Right ventricle myocardium inferior (tissue), 1 donor: ENCODE measurements around the gene NTN1. TPM values are rescaled to one million over a fixed set of nuclear protein-coding genes. Genes with fewer than 3 reads are reported as not detected.
"Not testable (repeated sequence)": the region's sequence is repeated elsewhere in the genome, so short reads cannot be mapped to it uniquely, and the experiment has no call there.

Source experiments
- ATAC-seq: fragments of 200-7000 bp; cut with Tn5 transposase; one replicate; pipeline ENCODE4 v1.9.1; 2020; ENCODE audit warnings: mild to moderate bottlenecking, moderate library complexity
- DNase-seq: peaks from one replicate; pipeline ENCODE4 v3.0.0; 2021; ENCODE audit errors: missing footprints
- intact Hi-C: fragments of 100-400 bp; cut with DNase I; formaldehyde crosslinking; loops from one replicate; pipeline ENCODE4 v1.11.0; 2022
- total RNA-seq: library from RNA; stranded (reverse); fragmentation: NEBNext Ultra II Directional; extraction: Animal tissue kit (Norgen Biotek cat#: 25700); gene quantifications from one replicate; pipeline ENCODE4 v1.2.1, GENCODE V29; 2021
- donor health status: DM: no; HTN: yes; CAD: no; lungs with severe emphysema.

NTN1 gene
- total RNA-seq, 1 donor from 2014 or later, result 24.5 TPM

- intact Hi-C loops, result no loop called here
These were observed 219.5 kb downstream of the NTN1 start for GRCh38 chr17:9240659-9241370.

DNA sequence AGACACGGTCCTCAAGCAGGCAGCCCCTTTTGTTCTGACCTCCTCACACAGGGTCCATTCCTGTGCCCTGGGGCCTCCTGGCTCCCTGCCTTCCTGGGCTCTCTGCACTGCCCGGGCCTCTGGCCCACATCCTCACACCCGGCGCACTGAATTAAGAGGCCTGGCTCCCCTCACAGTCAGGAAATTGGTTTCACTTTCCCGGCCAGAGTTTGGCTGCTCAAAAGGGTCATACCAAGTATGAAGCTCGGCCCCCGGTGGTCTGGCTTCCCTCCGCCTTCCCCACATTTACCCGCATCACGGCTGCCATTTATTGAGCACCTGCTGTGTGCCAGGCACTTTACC is 220.0 kb downstream of the NTN1 start:
- intact Hi-C loops, result no loop called here
- ATAC-seq, result peak; percentile 55
- peak; percentile 81 for DNase-seq

More at GRCh38 chr17:9240659-9241370, 219.5 kb downstream of the NTN1 start:
- DNase-seq, result peak; percentile 75
- ATAC-seq, result peak; percentile 73

DNA sequence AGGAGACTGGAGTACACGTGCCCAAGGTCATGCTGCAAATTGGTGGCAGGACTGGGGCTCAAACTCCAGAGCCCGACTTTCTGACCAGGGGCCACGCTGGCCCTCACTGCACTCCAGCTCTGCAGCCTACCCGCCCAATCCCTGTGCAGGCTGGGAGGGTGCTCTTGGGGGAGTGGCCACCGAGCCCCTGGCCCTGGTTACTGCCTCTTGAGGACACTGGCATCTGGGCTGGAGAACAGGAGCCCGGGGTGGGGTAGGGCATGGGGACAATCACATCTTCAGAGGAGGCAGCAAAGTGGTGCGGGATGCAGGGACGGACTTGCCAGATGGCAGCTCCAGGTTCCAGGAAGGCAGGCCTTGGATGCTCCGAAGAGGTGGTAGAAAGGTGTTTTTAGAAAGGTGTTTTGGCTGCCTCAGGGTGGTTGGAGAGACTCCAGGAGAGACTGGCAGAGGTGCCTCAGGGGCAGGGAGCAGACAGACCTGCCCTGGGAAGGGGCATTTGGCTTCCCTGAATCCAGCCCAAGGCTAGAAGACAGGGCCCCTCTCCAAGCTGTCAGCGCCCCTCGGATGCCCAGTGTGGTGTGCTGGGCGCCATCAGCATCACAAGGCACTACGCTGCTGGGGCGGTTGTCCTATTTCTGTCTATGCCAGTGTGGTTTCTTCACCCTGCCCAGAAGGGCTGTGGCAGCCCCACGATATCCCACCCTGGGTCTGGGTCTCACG is 220.6 kb downstream of the NTN1 start:
- peak; percentile 67 for DNase-seq
- no peak for ATAC-seq
- intact Hi-C loops, result no loop called here

DNA sequence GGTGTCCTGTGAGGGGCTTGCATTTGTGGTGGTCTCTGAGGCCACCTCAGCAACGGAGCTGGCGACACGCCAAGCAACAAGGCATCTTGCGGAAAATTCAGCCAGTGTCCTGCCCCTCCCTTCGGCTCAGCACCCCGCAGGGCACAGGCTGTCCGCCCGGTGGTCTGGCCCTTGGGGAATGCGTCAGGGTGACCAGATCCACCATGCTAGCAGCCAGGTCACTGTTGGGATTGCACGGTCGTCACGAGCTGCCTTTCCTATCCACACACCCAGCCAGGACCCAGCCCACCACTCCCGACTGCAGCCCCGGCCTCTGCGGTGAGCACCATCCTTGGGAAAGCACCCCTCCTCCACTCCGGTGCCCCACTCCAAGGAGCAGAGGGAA is 221.2 kb downstream of the NTN1 start:
- intact Hi-C loops, result no loop called here
- peak; percentile 23 for DNase-seq
- no peak for ATAC-seq

- ATAC-seq (no peak), DNase-seq (no peak)
- intact Hi-C loops, result no loop called here
These were observed 221.7 kb downstream of the NTN1 start for GRCh38 chr17:9242983-9243382.

DNA sequence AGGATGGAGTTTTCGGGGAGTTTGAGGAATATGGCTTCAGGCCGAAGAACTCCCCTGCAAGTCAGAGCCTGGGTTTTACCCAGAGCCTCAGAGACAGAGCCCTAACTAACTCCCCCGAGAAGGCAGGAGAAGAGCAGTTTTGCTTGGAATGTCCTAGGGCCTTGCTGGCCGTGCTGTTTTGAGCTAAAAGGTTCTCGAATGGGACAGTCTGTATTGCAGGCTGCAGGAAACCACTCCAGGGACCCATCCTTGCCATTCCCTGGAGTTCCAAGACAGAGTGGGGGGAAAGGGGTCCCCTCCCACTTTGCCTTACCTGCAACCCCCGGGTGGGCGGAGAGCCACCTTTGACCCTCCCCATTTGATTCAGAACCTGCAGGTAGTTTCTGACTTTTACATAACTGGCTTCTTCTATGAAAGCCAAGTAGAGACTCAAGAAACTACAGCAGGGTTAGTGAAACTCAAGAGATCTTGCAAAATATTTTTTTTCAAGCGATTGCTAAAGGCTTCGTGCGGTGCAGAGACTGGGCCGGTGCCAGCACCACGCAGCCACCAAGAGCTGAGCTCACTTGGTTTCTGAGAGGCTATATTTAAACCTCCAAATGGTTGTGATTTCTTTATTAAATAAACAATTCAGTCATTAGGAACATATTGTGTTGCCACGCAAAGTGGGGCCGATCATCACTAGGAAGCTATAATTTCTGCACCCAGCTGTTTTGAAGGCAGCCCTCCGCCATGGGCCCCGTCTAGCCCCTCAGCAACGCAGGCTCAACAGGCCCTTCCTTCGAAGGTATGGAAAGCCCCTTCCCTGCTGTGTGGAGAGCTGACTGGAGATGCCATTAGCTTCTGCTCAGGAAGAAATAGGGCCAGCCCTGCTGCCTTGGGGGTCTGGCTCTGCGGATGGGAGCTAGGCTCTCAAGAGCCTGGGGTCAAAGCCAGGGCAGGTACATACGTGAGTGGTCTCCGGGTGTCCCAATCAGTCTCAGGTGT is 223.0 kb downstream of the NTN1 start:
- no peak for ATAC-seq
- intact Hi-C loops, result no loop called here

GRCh38 chr17:9247401-9247938 is 226.2 kb downstream of the NTN1 start:
- intact Hi-C loops, result no loop called here
- ATAC-seq, result no peak
- DNase-seq, result no peak

More for the DNA sequence above, 223.0 kb downstream of the NTN1 start:
- DNase-seq, result no peak

DNA sequence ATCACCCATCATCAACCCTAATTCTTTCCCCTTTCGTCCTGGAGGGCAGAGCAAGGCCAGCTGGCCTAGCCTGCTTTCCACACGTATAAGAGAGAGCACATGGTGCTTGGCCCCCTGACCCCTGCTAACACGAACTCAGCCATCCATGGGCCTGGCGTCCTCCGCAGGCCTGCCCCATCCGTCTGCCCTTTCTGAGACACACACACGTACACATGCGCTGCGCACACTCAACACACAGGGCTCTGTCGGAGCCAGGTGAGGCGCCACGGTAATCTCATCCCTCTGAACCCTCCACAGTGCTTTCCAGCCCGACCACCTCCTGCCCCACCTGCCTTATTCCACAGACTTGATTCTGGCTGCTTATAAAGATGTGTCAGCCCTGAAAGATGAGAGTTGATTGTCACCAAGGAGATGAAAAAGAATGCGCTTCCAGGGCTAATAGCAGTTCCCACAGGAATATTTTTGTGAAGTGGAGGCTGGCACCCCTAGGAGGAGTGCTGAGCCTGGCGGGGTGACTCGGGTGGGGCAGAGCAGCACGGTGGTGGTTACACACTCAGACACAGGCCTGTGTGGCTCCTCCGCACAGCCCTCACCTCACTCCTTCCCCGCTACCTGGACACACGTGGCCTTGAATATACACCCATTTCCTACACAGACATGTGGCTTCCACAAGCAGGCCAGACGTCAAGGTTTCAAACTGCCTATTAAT is 228.1 kb downstream of the NTN1 start:
- DNase-seq (no peak), ATAC-seq (no peak)
- intact Hi-C loops, result no loop called here

- ATAC-seq, result no peak
- DNase-seq, result no peak
- intact Hi-C loops, result no loop called here
These were observed 230.0 kb downstream of the NTN1 start for GRCh38 chr17:9251273-9251672.

GRCh38 chr17:9253308-9253707 is 232.0 kb downstream of the NTN1 start:
- ATAC-seq (no peak), DNase-seq (no peak)
- intact Hi-C loops, result no loop called here

GRCh38 chr17:9254841-9255240 is 233.5 kb downstream of the NTN1 start:
- intact Hi-C loops, result no loop called here
- ATAC-seq (no peak), DNase-seq (no peak)

DNA sequence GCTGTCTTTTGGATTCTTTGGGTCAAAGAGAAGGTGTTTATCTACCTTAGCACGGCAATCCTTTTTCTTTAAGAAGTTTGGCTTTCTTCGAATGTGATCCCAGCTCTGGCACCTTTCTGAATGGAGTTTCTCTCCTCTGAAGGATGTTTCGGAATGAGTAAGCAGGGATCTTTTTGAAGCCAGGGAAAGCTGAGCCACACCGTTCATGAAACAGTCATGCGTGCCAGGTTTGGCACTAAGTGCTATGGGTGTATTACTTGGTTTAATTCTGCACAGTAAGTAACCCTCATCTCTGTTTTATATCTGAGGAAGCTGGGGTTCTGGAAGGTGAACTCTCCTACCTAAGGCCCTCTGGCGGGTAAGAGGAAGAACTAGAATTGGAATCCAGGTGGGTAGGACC is 234.5 kb downstream of the NTN1 start:
- no peak for ATAC-seq
- no peak for DNase-seq
- intact Hi-C loops, result no loop called here

GRCh38 chr17:9256361-9256750 is 235.0 kb downstream of the NTN1 start:
- ATAC-seq (no peak), DNase-seq (no peak)
- intact Hi-C loops, result no loop called here

- no peak for ATAC-seq
- DNase-seq, result no peak
- intact Hi-C loops, result no loop called here
These were observed 235.7 kb downstream of the NTN1 start for GRCh38 chr17:9256751-9257629.

DNA sequence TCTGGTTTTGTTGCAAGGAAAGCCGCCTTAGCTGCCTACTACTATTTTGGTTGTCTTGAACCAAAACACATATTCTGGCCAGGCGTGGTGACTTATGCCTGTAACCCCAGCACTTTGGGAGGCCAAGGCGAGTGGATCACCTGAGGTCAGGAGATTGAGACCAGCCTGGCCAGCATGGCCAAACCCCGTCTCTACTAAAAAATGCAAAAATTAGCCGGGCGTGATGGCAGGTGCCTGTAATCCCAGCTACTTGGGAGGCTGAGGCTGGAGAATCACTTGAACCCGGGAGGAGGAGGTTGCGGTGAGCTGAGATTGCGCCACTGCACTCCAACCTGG is 236.3 kb downstream of the NTN1 start:
- ATAC-seq, DNase-seq, intact Hi-C loops: not testable (repeated sequence)

DNA sequence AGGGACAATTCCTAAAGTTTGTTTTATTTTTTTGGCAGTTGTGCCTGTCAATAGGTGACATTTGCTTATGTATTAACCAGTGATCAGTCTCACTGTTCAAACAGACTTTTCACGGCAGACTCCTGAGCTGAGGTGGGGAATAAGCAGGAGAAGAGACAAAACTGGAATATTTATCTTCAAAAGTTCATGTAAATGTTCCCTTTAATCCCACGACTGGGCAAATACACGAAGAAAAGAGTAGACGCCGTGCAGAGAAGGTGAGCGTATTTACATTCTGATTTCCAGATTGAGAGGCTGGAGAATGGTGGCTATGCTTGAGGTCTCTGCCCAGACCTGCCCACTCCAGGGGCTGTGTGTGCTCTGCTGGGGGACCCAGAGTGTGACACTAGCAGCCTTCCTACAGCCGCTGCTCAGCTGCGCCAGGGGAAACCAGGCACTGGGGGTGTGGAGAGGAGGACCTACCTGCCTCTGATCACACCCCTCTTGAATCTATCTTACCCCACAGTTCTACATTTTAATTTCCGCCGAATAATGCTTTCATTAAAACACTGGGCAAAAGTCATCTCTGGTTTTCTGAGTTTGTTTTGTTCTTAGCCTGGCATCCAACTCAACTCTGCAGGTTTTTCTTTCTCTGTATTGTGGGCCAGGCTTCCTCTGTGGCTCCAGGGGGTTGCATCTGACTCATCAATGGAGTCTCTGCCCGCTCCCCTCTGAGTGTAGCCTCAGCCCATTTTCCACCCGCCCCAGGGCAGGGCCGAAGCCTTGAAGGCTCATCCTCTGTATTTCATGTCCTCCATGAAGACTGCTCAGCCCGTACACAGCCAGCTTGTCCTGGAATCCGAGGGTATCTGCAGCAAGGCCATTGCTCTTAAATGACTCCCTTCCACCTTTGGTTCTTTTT is 237.1 kb downstream of the NTN1 start:
- intact Hi-C loops, result no loop called here
- no peak for DNase-seq
- no peak for ATAC-seq

DNA sequence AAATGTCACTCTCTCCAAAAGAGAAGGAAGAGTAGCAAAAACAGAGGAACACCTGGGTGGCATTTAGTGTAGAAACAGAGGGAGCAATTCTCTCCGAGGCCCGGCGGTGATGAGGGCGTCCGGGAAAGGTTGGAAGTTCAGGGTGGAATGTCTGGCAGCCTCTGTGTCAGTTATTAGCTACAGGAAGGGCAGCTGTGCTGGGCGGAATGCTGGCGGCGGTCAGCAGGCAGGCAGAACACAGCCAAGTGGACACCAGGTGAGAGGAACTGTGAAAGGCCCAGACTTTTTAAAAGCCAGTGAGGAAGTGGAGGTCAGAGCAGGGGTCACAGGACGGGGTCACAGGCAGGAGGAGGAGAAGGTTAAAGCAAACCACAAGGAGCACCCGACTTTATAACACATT is 238.1 kb downstream of the NTN1 start:
- intact Hi-C loops, result no loop called here
- ATAC-seq, result peak; percentile 81
- DNase-seq, result no peak
